Stimulated activated naive CD8-positive, alpha-beta T cell treated with anti-CD3 and anti-CD28 coated beads, Interleukin-15, amount 100 ng/mL, for 72 hours (primary cell): ENCODE measurements around the gene AKT3.

Experiments used
- ATAC-seq: fragments of 150-1000 bp; cut with Tn5 transposase; 2 replicates; pipeline ENCODE4 v1.10.0; 2021; ENCODE audit warnings: mild to moderate bottlenecking, moderate library complexity
- DNase-seq, 2 donors: peaks; one replicate each; pipeline ENCODE4 v3.0.0; 2021 to 2022
- H3K27ac Mint-ChIP-seq, 2 donors: one replicate each; pipeline ENCODE4 v1.8.0; 2022; ENCODE audit warnings: mild to moderate bottlenecking in 2 of 2, mixed read lengths in 2 of 2, moderate library complexity in 2 of 2
- H3K27me3 Mint-ChIP-seq: one replicate; pipeline ENCODE4 v1.8.0; 2022; ENCODE audit warnings: mixed read lengths
- H3K4me1 Mint-ChIP-seq: one replicate; pipeline ENCODE4 v1.8.0; 2022; ENCODE audit warnings: mild to moderate bottlenecking, mixed read lengths
- H3K4me3 Mint-ChIP-seq, 2 donors: one replicate each; pipeline ENCODE4 v1.8.0; 2022; ENCODE audit warnings: mild to moderate bottlenecking in 2 of 2, mixed read lengths in 2 of 2, moderate library complexity in 1 of 2
- H3K9me3 Mint-ChIP-seq, 2 donors: one replicate each; pipeline ENCODE4 v1.8.0; 2022; ENCODE audit warnings: mixed read lengths in 2 of 2

The AKT3 gene

DNA sequence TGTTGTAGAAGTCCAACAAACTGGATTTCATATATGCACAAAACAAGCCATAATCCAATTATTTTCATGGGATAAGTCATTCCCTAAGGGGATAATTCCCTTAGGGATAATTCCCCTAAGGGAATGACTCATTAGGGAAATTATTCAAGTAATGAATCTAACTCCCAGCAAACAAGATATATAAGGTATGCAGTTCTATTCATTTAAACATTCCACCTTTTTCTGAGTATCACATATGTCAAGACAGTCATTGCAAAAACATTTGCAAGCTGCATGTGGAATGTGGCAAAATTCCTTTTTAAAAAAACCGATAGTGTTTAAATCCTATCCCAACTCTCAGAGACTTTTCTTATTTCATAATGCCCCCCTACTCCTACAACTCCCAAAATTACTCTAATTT, 131.2 kb downstream of the AKT3 start:
- Mint-ChIP-seq H3K27ac (no peak overlapping the region), H3K27me3 (no peaks in the 10 kb centered on the region), H3K9me3 (no peaks in the 10 kb centered on the region), H3K4me1 (peaks cover 6% of the 10 kb centered on the region), H3K4me3 (no peak overlapping the region)
- no peak for ATAC-seq
- DNase-seq: no peak

- H3K4me1 Mint-ChIP-seq: peaks cover 3% of the 10 kb centered on the region
- no peak overlapping the region for H3K27ac Mint-ChIP-seq
- no peak overlapping the region for H3K4me3 Mint-ChIP-seq
- DNase-seq: no peak
- H3K27me3 Mint-ChIP-seq: no peaks in the 10 kb centered on the region
- no peak for ATAC-seq
- H3K9me3 Mint-ChIP-seq: no peaks in the 10 kb centered on the region
These were observed 132.0 kb downstream of the AKT3 start for GRCh38 chr1:243718022-243718421.

- Mint-ChIP-seq H3K27me3 (no peaks in the 10 kb centered on the region), H3K4me3 (no peak overlapping the region), H3K4me1 (peaks cover 6% of the 10 kb centered on the region), H3K9me3 (no peaks in the 10 kb centered on the region), H3K27ac (no peak overlapping the region)
- ATAC-seq (no peak), DNase-seq (no peak)
These were observed 133.1 kb downstream of the AKT3 start for GRCh38 chr1:243716906-243717305.

DNA sequence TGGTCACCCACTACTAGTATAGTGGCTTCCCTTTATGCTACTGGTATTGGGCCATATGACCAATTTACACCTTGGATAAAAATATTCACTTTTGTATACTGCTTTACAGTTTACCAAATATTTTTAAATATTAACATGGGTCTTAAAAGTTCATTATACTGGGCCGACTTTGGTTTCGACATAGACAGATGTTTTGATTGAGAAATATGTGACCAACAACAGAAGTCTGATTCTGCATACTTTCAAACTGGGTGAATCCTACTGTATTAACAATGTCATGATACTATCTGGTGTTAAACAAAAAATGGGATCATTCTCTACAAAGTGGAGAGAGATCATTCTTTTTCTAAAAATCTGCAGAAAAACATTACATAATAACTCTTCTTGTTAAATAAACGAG, 134.8 kb downstream of the AKT3 start:
- DNase-seq: no peak
- H3K9me3 Mint-ChIP-seq: no peaks in the 10 kb centered on the region

GRCh38 chr1:243713470-243714186, 136.4 kb downstream of the AKT3 start:
- Mint-ChIP-seq H3K4me3 (no peak overlapping the region), H3K27me3 (no peaks in the 10 kb centered on the region), H3K9me3 (no peaks in the 10 kb centered on the region), H3K27ac (no peak overlapping the region), H3K4me1 (peaks cover 12% of the 10 kb centered on the region)
- no peak for DNase-seq
- ATAC-seq: no peak

More for the DNA sequence above, 134.8 kb downstream of the AKT3 start:
- no peaks in the 10 kb centered on the region for H3K27me3 Mint-ChIP-seq
- H3K27ac Mint-ChIP-seq: no peak overlapping the region
- no peak for ATAC-seq
- no peak overlapping the region for H3K4me3 Mint-ChIP-seq
- H3K4me1 Mint-ChIP-seq: peaks cover 10% of the 10 kb centered on the region

DNA sequence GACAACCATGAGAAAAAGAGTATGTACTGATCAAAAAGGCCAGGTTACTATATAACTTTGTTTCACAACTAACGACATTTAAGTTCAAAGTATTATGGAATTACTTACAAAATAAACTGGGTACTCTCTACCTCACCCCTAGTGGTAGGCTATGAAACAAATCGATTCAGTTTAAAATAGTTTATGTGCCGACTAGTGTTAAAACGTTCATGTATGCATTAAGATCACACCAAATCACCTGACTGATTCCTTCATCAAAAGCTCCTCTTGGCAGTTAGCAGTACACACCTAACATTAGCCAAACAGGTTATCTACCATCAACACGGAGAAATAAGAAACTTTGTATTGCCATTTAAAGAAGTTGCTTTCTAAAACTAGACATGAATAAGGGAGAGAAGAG, 137.1 kb downstream of the AKT3 start:
- no peaks in the 10 kb centered on the region for H3K9me3 Mint-ChIP-seq
- no peak overlapping the region for H3K27ac Mint-ChIP-seq
- ATAC-seq (no peak), DNase-seq (no peak)
- no peaks in the 10 kb centered on the region for H3K27me3 Mint-ChIP-seq
- peak overlapping the region in 1 of 2 donors; percentile 27 for H3K4me3 Mint-ChIP-seq
- H3K4me1 Mint-ChIP-seq: peaks cover 12% of the 10 kb centered on the region

- DNase-seq (no peak), ATAC-seq (no peak)
- Mint-ChIP-seq H3K27me3 (no peaks in the 10 kb centered on the region), H3K27ac (no peak overlapping the region), H3K9me3 (no peaks in the 10 kb centered on the region), H3K4me1 (peaks cover 12% of the 10 kb centered on the region), H3K4me3 (no peak overlapping the region)
These were observed 137.8 kb downstream of the AKT3 start for GRCh38 chr1:243712242-243712641.

DNA sequence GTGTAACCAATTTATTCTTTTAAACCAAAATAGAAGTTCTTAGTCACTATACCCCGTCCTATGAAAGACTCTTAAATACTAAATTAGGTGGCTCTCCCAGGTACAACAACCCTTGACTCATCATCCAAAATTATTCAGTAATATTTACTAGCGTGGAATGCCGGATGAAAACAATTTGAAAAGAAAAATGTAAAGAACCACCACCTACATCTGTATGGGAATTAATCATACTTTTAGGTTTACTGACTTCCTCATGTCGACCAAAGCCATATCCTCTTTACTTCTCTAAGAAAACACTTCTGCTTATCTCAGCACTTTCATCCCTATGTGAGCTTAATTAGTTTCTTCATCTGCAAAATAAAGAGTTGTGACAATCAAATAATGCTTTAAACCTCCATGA, 139.6 kb downstream of the AKT3 start:
- no peak for ATAC-seq

GRCh38 chr1:243708210-243708609, 141.8 kb downstream of the AKT3 start:
- no peak overlapping the region for H3K27ac Mint-ChIP-seq
- ATAC-seq (no peak), DNase-seq (no peak)
- H3K27me3 Mint-ChIP-seq: no peaks in the 10 kb centered on the region
- peaks cover 11% of the 10 kb centered on the region for H3K4me1 Mint-ChIP-seq
- no peak overlapping the region for H3K4me3 Mint-ChIP-seq
- H3K9me3 Mint-ChIP-seq: no peaks in the 10 kb centered on the region

More for the DNA sequence above, 139.6 kb downstream of the AKT3 start:
- Mint-ChIP-seq H3K4me3 (no peak overlapping the region), H3K27ac (no peak overlapping the region), H3K27me3 (no peaks in the 10 kb centered on the region), H3K4me1 (peaks cover 12% of the 10 kb centered on the region), H3K9me3 (no peaks in the 10 kb centered on the region)
- no peak for DNase-seq

- no peak overlapping the region for H3K4me3 Mint-ChIP-seq
- DNase-seq (no peak), ATAC-seq (no peak)
- H3K9me3 Mint-ChIP-seq: no peaks in the 10 kb centered on the region
- H3K27ac Mint-ChIP-seq: no peak overlapping the region
- peaks cover 6% of the 10 kb centered on the region for H3K4me1 Mint-ChIP-seq
- no peaks in the 10 kb centered on the region for H3K27me3 Mint-ChIP-seq
These were observed 143.5 kb downstream of the AKT3 start for GRCh38 chr1:243706563-243706962.

- DNase-seq (no peak), ATAC-seq (no peak)
- peak overlapping the region; percentile 19 to 40 for H3K27ac Mint-ChIP-seq
- H3K27me3 Mint-ChIP-seq: no peaks in the 10 kb centered on the region
- H3K4me3 Mint-ChIP-seq: no peak overlapping the region
- H3K9me3 Mint-ChIP-seq: no peaks in the 10 kb centered on the region
- H3K4me1 Mint-ChIP-seq: peaks cover 5% of the 10 kb centered on the region
These were observed 144.5 kb downstream of the AKT3 start for GRCh38 chr1:243705585-243705984.

- Mint-ChIP-seq H3K4me3 (no peak overlapping the region), H3K4me1 (no peaks in the 10 kb centered on the region), H3K27ac (no peak overlapping the region), H3K9me3 (no peaks in the 10 kb centered on the region), H3K27me3 (no peaks in the 10 kb centered on the region)
- no peak for DNase-seq
- ATAC-seq: no peak
These were observed 148.2 kb downstream of the AKT3 start for GRCh38 chr1:243701872-243702271.

DNA sequence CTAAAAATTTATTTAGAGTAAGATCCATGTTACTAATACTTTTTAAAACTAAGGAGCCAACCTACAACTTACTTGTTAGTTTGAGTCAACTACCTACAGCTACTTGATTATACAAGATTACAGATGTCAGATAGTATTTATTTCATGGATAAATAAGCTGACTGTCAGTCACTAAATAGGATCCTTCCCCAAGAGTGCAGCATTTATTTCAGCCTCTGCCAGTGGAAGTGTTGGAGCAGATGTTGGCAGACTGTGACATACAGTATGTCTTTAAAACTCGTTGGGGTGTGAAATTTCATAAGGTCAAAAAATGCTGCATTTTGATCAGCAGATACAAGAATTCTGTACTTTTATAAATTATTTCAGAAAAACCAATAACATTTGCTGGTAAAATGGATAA, 156.2 kb downstream of the AKT3 start:
- Mint-ChIP-seq H3K27ac (no peak overlapping the region), H3K9me3 (no peaks in the 10 kb centered on the region), H3K4me3 (no peak overlapping the region), H3K27me3 (no peaks in the 10 kb centered on the region), H3K4me1 (no peaks in the 10 kb centered on the region)
- ATAC-seq: no peak
- DNase-seq: no peak

DNA sequence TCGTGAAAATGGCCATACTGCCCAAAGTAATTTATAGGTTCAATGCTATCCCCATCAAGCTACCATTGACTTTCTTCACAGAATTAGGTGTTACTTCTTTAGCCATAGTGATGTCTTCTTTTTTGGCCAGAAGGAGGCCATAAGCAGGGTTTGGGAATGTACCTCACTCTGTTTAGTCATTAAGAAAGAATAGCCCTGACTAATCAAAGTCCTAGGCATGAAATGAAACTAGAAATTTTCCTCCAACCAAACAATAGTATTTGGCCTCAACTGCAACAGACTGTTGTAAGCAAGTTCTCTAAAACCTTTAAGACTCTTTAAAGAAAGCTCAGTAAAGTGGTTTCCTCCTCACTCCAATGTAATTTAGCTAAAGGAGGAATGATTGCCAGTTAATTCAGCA, 163.9 kb downstream of the AKT3 start:
- ATAC-seq: peak; percentile 75
- Mint-ChIP-seq H3K27me3 (no peaks in the 10 kb centered on the region), H3K4me3 (no peak overlapping the region), H3K27ac (no peak overlapping the region), H3K4me1 (no peaks in the 10 kb centered on the region), H3K9me3 (no peaks in the 10 kb centered on the region)
- DNase-seq: no peak

- peaks cover 0 to 4% of the 10 kb centered on the region in 2 donors for H3K9me3 Mint-ChIP-seq
- H3K27ac Mint-ChIP-seq: no peak overlapping the region
- no peaks in the 10 kb centered on the region for H3K27me3 Mint-ChIP-seq
- H3K4me1 Mint-ChIP-seq: no peaks in the 10 kb centered on the region
- H3K4me3 Mint-ChIP-seq: no peak overlapping the region
- ATAC-seq: no peak
- DNase-seq: no peak
These were observed 169.2 kb downstream of the AKT3 start for GRCh38 chr1:243680860-243681259.

GRCh38 chr1:243672539-243673074, 177.4 kb downstream of the AKT3 start:
- DNase-seq: no peak
- Mint-ChIP-seq H3K27me3 (no peaks in the 10 kb centered on the region), H3K27ac (no peak overlapping the region), H3K4me1 (peaks cover under 1% of the 10 kb centered on the region), H3K9me3 (peaks cover 0 to 4% of the 10 kb centered on the region in 2 donors), H3K4me3 (no peak overlapping the region)
- ATAC-seq: no peak

DNA sequence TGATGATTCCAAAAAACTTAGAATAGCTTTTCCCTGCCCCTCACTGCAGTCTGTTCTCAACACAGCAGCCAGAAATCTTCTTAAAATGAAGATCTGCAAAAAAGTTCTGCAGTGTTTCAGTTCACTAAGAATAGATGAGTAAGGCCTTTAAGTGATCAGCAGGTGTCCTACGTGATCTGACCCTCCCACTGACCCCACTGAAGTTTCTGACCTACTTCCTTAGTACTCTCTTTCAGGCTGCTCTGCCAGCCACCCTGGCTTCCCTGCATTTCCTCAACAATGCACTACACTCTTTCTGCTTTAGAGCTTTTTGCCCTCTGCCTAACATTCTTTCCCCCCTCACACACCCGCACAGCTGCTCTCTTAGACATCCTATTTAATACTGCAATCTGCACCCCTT, 182.5 kb downstream of the AKT3 start:
- H3K4me1 Mint-ChIP-seq: peaks cover 6% of the 10 kb centered on the region
- no peak for DNase-seq
- H3K4me3 Mint-ChIP-seq: no peak overlapping the region
- ATAC-seq: no peak
- H3K27me3 Mint-ChIP-seq: no peaks in the 10 kb centered on the region
- peaks cover 0 to 6% of the 10 kb centered on the region in 2 donors for H3K9me3 Mint-ChIP-seq
- H3K27ac Mint-ChIP-seq: peak overlapping the region in 1 of 2 donors; percentile 84
